Stimulated activated CD8-positive, alpha-beta memory T cell treated with anti-CD3 and anti-CD28 coated beads, Interleukin-12 subunit alpha, Interleukin-12 subunit beta, amount 100 ng/mL, for 1 hour (primary cell): ENCODE results near the gene WTAP.
"Not testable (repeated sequence)": the region's sequence is repeated elsewhere in the genome, so short reads cannot be mapped to it uniquely, and the experiment has no call there.

Source experiments
- DNase-seq: peaks from one replicate; pipeline ENCODE4 v3.0.0-alpha.2; 2020; ENCODE audit warnings: low read depth

WTAP gene

GRCh38 chr6:159762681-159763293, 35.5 kb downstream of the WTAP start:
- DNase-seq = no peak

- DNase-seq = no peak
Measured at GRCh38 chr6:159766906-159767305, 39.6 kb downstream of the WTAP start.

- DNase-seq = no peak
Measured at GRCh38 chr6:159769470-159769869, 42.2 kb downstream of the WTAP start.

GRCh38 chr6:159772196-159772595, 44.9 kb downstream of the WTAP start:
- no peak for DNase-seq

- no peak for DNase-seq
Measured at GRCh38 chr6:159777240-159777904, 50.1 kb downstream of the WTAP start.

- DNase-seq = no peak
Measured at GRCh38 chr6:159778131-159778530, 50.8 kb downstream of the WTAP start.

GRCh38 chr6:159778542-159779103, 51.3 kb downstream of the WTAP start:
- no peak for DNase-seq

- DNase-seq = no peak
Measured at GRCh38 chr6:159788276-159788675, 61.0 kb downstream of the WTAP start.

- no peak for DNase-seq
Measured at GRCh38 chr6:159788753-159789376, 61.6 kb downstream of the WTAP start.

- peak; percentile 99 for DNase-seq
Measured at GRCh38 chr6:159789377-159790148, 62.3 kb downstream of the WTAP start, which contains the start of gene TCP1. TSS of gene TCP1 (minus strand) at chr6:159789602. CDS start at chr6:159789468, 134 bp downstream.

- peak; percentile 81 for DNase-seq
Measured at GRCh38 chr6:159790149-159790955, 63.0 kb downstream of the WTAP start, which contains the start of gene MRPL18. TSS of gene MRPL18 (plus strand) at chr6:159790467. CDS start at chr6:159790588, 121 bp downstream.

- no peak for DNase-seq
Measured at GRCh38 chr6:159790956-159791598, 63.8 kb downstream of the WTAP start.

GRCh38 chr6:159794976-159795375, 67.7 kb downstream of the WTAP start:
- not testable (repeated sequence) for DNase-seq

- DNase-seq = no peak
Measured at GRCh38 chr6:159797554-159797953, 70.2 kb downstream of the WTAP start.

- DNase-seq = no peak
Measured at GRCh38 chr6:159800141-159800865, 73.0 kb downstream of the WTAP start, which contains the start of gene PNLDC1. TSS of gene PNLDC1 (plus strand) at chr6:159800276. CDS start at chr6:159800308, 32 bp downstream.

- DNase-seq = no peak
Measured at GRCh38 chr6:159801935-159802334, 74.6 kb downstream of the WTAP start.

- no peak for DNase-seq
Measured at GRCh38 chr6:159804504-159804903, 77.2 kb downstream of the WTAP start.

GRCh38 chr6:159805440-159806020, 78.2 kb downstream of the WTAP start:
- no peak for DNase-seq
